Activated naive CD4-positive, alpha-beta T cell treated with anti-CD3 and anti-CD28 coated beads, Interleukin-2, amount 50 U/mL, for 16 hours (primary cell): Measurements from ENCODE around the gene NFE2L2.
A peak's percentile ranks its signal among the peaks of the same experiment; 100 is the strongest.
"Not testable (repeated sequence)": the region's sequence is repeated elsewhere in the genome, so short reads cannot be mapped to it uniquely, and the experiment has no call there.

Source experiments
- DNase-seq: peaks from one replicate; pipeline ENCODE4 v3.0.0-alpha.2; 2020

Gene NFE2L2

GRCh38 chr2:177231270-177231669 is 33.3 kb downstream of the NFE2L2 start:
- no peak for DNase-seq

DNA sequence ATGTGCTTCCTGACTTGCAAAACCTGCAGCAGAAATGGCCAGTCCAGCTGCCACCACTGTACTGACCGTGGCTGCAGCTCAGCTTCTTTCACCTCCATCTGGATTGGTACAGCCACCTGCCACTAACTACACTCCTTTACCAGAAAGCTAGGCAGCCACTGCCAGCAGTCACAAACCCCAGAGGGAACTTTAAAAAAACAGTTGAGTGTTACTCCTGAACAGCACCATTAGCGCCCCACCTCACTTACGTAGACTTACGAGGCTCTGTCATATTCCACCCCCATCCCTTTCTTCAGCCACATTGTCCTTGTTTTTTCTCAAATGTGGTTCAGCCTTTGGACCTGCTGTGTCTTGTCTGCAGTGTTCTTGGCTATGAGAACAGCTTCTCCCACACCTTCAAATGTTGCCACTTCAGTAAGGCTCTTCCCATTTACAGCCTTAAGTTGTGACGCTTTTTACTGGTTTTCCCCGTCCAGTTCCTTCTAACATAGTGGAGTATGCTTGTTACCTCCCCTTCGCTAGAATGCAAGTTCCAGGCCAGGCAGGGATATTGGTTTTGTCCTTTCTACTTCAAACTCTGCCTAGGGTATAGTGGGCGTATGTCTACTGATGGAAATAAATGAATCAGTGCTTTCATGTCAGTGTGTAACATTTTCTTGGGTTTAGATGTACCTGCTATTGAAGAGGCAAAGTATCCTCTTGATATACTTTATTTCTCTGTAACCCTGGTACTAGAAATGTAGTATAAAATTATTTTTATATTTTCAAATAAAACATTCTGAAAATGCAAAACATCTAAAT is 34.9 kb downstream of the NFE2L2 start:
- DNase-seq: no peak

DNA sequence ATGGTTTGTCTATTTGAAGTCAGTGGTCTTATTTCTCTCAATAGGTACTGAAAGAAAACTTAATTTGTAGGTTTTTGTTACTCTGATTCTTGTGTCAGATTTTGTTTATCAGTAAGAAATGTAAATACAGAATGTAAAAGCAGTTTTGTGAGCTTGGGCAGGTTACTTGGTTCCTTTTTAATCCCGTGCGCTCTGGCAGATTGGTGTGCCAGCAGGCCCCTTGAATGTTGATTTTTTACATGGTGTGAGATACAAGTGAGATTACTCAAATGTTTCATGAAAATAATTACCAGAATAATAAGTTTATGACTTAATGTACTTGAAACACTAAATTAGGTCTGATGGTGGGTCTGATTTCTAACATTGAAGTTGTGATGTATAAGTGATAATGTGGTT is 38.6 kb downstream of the NFE2L2 start:
- no peak for DNase-seq

DNA sequence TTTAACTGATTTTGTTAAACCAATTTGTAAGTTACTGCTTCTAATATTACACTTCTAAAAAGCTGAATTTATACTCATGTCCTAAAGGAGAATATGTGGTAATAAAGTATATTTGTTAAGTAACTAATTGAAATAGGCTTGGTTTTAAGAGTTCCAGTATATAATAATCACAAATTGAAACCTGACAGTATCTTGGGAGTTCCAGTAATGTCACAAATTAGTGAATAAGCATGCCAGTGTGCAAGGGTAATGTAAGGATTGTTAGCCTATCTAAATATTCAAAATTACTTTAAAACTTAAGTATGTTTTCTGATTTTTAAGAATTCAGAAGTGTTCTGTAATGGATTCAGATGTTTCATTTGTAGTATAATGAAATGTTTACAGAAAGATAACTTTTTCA is 41.1 kb downstream of the NFE2L2 start:
- not testable (repeated sequence) for DNase-seq

DNA sequence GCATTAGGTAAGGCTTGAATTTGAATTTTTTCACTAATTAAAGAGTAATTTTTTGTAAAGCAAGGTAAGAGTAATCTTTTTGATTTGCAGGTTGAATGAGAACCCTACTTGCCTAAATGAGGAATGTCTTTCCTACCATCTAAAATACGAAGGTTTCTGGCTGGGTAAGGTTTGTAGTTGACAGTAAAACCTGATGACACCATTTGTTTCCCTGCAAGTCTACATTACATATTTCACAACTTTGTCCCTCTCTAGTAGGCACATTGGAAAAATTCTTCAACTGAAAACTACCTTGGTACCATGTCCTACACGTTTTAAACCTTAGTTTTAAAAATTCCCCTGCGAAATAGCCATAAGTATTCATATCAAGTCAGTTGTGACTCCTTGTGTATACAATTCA is 42.6 kb downstream of the NFE2L2 start:
- DNase-seq: no peak

- no peak for DNase-seq
These were observed 43.0 kb downstream of the NFE2L2 start for GRCh38 chr2:177221534-177221933.

GRCh38 chr2:177219787-177220186 is 44.7 kb downstream of the NFE2L2 start:
- DNase-seq: not testable (repeated sequence)

DNA sequence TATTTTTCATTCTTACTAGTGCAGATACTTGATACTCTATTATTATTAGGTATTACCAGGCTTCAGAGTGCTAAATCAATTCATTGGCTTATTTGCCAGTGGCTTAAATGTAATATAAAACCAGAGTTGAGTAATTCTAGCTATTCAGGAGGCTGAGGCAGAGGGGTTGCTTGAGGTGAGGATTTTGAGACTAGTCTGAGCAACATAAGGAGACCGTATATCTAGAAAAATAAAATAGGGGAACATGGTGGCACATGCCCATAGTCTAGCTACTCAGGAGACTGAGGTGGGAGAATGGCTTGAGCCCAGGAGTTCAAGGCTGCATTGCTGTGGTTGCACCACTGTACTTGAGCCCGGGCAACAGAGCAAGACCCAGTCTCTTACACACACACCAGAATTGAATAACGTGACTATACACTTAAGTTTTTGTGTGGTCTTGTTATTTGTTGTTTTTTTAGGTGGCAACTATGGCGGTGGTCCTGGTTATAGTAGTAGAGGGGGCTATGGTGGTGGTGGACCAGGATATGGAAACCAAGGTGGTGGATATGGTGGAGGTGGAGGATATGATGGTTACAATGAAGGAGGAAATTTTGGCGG is 47.2 kb downstream of the NFE2L2 start:
- no peak for DNase-seq

GRCh38 chr2:177212891-177213856 is 51.4 kb downstream of the NFE2L2 start:
- peak; percentile 92 for DNase-seq

DNA sequence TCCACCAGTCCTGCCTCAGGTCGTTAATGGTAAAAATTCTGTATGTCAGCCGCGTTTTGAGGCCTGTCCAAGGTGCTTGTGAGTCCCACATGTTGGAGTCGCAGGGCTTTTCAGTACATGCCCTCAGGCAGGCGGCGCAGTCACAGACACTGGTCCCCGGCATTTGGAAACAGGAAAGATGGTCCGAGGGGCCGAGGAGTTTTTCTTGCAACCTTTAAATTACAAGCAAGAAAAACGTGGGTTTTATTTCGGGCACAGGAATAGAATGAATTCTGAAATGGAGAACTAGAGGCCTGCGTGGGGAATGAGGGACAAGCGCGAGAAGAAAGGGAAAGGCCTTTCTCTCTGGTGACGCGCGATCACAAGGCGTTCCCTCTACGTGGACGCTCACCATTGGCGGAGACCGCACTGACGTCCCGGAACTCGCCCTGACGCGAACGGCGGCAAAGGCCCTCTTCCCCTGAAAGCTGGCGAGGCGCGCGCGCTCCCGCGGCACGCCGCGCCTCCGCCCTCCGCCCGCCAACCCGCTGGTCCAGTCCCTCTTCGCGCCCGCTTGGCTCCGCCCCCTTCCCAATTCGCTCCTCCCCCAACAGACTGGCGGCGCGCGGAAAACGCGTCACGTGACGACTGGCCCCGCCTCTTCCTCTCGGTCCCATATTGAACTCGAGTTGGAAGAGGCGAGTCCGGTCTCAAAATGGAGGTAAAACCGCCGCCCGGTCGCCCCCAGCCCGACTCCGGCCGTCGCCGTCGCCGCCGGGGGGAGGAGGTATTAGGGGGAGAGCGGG is 52.2 kb downstream of the NFE2L2 start, which contains the start of gene HNRNPA3:
TSS of gene HNRNPA3 (plus strand) at position 689 of the 785 bp plus-strand sequence. CDS start at position 695, 6 bp downstream.
- peak; percentile 99 for DNase-seq

GRCh38 chr2:177211576-177212105 is 52.9 kb downstream of the NFE2L2 start:
- DNase-seq: no peak

DNA sequence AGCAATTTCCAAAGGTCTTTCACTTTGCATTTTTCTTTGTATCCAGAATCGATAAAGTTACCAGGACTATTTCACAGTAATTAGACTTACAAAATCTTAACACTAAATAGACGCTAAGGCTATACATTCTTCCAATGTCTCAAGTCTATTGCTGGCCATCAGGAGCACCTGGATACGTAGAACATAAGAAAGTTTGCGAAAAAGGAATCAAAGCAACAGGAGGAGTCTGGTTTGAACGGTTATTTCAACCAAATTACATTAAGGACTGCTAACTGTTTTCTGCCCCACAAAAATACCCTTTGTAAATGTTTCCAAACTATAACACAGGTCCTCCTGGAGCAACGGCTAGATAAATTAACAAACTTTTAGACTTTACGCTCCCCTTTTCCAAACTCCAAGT is 53.4 kb downstream of the NFE2L2 start:
- DNase-seq: no peak

DNA sequence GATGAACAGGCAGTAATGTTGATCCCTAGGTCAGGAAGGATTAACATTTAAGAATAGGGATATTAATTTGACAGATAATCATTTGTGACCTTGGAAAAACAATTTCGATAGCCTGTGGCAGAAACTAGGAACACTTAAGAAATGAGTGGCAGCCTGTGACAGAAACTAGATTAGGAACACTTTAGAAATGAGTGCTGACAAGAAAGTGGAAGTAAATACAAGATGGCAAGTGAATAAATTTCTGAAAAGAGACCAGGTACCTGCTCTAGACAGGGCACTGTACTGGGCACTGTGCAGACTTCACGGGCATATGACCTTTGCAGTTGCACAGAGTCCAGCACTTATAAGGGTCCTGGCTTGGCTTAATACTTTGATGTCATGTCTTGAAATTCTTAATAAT is 57.4 kb downstream of the NFE2L2 start:
- DNase-seq: no peak

GRCh38 chr2:177204417-177204816 is 60.1 kb downstream of the NFE2L2 start:
- DNase-seq: no peak

DNA sequence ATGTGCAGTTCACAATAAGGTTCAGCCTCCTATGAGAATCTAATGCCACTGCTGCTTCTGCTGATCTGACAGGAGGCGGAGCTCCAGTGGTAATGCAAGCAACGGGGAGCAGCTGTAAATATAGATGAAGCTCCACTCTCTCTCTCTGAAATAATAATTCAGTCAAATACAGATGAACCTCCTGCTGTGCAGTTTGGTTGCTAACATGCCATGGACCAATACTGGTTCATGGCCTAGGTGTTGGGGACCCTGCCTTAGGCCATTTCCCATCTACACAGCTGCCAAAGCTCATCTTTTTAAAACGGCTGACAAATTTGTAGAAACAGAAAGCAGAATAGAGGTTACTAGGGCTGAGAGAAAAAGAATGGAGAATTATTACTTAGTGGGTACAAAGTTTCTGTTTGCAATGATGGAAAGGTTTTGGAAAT is 62.6 kb downstream of the NFE2L2 start:
- DNase-seq: no peak

- DNase-seq: not testable (repeated sequence)
These were observed 64.1 kb downstream of the NFE2L2 start for GRCh38 chr2:177200419-177200818.

- no peak for DNase-seq
These were observed 69.3 kb downstream of the NFE2L2 start for GRCh38 chr2:177195194-177195593.

DNA sequence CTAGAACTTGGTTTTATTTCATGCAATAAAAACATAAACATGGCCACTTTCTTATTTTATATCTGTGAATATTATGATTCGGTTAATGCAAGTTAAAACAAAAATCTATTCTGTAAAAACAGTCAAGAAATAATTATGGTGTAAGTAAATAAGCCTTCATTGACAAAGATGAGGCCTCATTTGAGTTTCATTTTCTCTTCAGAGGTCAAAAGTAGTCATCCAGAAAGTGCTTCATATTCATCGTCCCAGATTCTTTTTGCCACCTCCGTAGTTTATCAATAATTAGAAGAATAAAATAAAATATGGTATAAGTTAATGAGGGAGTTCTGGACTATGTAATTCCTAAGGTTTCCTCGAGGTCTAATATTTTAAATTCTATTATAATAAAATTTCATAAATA is 71.3 kb downstream of the NFE2L2 start:
- no peak for DNase-seq

DNA sequence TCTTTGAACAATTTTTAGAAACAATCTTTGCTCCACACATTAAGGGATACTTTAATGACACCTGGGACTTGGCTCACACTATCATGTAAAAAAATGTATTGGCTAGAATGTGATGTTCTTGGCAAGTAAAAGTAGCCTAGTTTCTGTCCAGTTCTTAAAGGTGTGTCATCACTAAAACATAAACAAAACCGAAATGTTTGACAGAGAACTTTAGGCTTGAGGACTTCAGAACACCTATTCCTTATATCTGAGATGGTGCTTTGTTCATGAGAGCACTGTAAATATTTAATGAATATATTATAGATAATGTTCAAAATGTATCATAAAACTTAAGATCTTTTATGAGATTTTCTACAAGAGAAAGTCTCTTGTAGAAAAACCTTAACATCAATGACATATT is 71.7 kb downstream of the NFE2L2 start:
- DNase-seq: no peak

- DNase-seq: no peak
These were observed 73.6 kb downstream of the NFE2L2 start for GRCh38 chr2:177190941-177191340.

DNA sequence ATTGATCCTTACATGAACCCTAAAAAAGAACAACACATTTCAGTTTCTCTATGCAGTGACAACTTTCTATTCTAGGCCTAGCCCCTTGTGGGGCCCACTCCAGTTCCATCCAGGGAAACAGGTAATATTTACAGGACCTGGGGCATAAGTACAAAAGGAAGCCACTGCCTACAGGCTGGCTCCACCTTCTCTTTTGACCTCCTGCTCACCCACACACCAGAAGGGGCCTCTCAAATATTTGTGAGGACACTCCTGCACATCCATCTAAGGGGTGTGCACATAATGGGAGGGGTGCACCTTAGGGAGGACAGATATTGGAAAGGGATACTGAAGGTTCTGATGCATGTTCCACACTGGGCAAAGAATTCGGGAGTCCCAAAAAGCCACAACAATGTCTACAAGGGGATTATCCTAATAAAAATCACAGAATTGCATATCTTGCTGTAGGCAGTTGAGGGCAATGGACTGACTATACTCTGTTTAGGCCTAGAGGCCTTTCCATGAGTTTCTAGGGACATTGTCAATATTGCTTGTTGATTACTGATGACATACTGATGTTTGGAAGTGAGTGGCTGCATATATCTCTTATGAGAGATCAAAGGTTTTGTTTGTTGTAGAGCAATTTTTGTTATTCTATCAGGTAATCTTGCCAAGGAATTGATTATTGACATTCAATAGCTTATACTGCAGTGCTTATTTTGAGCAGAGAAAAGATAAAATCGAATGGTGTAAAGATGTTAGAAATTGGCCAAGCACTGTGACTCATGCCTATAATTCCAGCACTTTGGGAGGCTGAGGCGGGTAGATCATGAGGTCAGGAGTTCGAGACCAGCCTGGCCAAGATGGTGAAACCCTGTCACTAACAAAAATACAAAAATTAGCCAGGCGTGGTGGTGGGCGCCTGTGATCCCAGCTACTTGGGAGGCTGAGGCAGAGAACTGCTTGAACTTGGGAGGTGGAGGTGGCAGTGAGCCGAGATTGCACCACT is 75.8 kb downstream of the NFE2L2 start:
- no peak for DNase-seq
